H1 (cell line): Measurements from ENCODE around the gene COX19. TPM values are rescaled to one million over a fixed set of nuclear protein-coding genes. Genes with fewer than 3 reads are reported as not detected.

Experiments used
- BRCA1 ChIP-seq: IDR thresholded peaks from 2 replicates; pipeline ENCODE4 v1.6.1; 2012; ENCODE audit warnings: low read depth, low read length, improper control_type of control experiment
- CEBPB ChIP-seq: IDR thresholded peaks from 2 replicates; pipeline ENCODE4 v1.6.1; 2012; ENCODE audit warnings: low read depth, low read length
- GABPA ChIP-seq: IDR thresholded peaks from 2 replicates; pipeline ENCODE4 v1.6.1; 2011; ENCODE audit warnings: mild to moderate bottlenecking, low read length, moderate library complexity, borderline replicate concordance; ENCODE audit not compliant: insufficient read depth
- KDM5A ChIP-seq: fragments of 200-600 bp; IDR thresholded peaks from 2 replicates; pipeline ENCODE4 v1.7.1; 2012; ENCODE audit warnings: mild to moderate bottlenecking, low read length, inconsistent platforms, mixed read lengths
- polyA plus RNA-seq, 7 experiments: library from polyadenylated mRNA; depleted of rRNA in 3 of 7; stranded (reverse) in 5 of 7; unstranded in 2 of 7; fragments of >200 nt in 5 of 7; fragments of 200-250 nt in 2 of 7; gene quantifications; 1 replicate in 5 of 7; 2 replicates in 1 of 7; 4 replicates in 1 of 7; pipeline versions ENCODE4 v1.2.1 to v1.2.3, GENCODE V29; 2011 to 2013; ENCODE audit warnings: missing spikeins in 2 of 7, mixed read lengths in 2 of 7
- total RNA-seq: library from RNA; stranded (reverse); fragmentation: NEBNext Ultra II Directional; extraction: Animal tissue kit (Norgen Biotek cat#: 25700); gene quantifications from 2 replicates; pipeline ENCODE4 v1.2.1, GENCODE V29; 2021

COX19 gene
- total and polyA plus RNA-seq, 2 of the 8 experiments (the other 6 are each of a cell fraction or from before 2014, with no cell fraction given): 3.9 to 7.9 TPM

DNA sequence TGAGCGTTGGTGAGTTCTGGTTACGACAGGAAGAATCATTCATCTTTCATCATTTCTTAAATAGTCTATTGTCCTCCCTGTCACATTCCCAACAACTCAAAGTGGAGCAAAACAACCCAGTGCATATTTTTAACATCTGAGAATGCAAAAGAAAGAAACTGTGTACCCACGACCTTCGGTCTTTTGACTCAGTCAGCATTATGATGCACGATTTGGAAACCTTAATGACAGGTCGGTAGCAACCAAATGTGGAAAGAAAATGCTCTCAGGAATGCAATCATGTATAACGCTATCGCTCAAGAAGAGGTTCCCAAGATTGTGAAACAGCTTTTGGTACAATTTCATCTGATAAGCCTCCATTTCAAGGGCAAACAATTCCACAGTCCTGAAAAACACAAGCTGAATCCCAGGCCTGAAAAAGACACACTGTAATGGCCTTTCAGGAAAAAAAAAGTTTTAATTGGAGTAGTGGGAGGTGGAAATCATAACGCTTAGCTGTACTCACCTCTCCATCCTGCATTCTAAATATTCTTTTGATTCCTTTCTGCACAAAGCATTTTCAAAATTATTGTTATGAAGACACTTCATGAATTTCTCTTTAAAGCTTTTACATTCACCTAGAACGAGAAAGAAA lies 2.6 kb downstream of the COX19 start (continued):
- TF ChIP-seq KDM5A (no peak), CEBPB (no peak), GABPA (no peak), BRCA1 (no peak)
